GM20431 (cell line): ENCODE results near the gene CFAP61.
"Not testable (repeated sequence)": the region's sequence is repeated elsewhere in the genome, so short reads cannot be mapped to it uniquely, and the experiment has no call there.

Source experiments
- in situ Hi-C: fragments of 300-500 bp; cut with MseI, MboI; formaldehyde crosslinking; loops from one replicate; pipeline ENCODE4 v1.15.0; 2020; ENCODE audit warnings: low sequenced_read_pairs; ENCODE audit not compliant: unreplicated experiment

CFAP61 gene

GRCh38 chr20:20052074-20052970 is at the start of gene CFAP61, which contains the start of gene CRNKL1:
TSS of gene CFAP61 (plus strand) at chr20:20052532. CDS start at chr20:20056654, 4,122 bp downstream.
TSS of gene CRNKL1 (minus strand) at chr20:20052466. CDS start at chr20:20052342, 124 bp downstream.
- in situ Hi-C loops, result no loop called here

- in situ Hi-C loops, result no loop called here
Measured at GRCh38 chr20:20003031-20003954, 49.0 kb upstream of the CFAP61 start.

GRCh38 chr20:20003955-20004322 is 48.4 kb upstream of the CFAP61 start:
- in situ Hi-C loops, result not testable (repeated sequence)

GRCh38 chr20:20005342-20005741 is 47.0 kb upstream of the CFAP61 start:
- in situ Hi-C loops, result no loop called here

GRCh38 chr20:20009784-20010253 is 42.5 kb upstream of the CFAP61 start:
- in situ Hi-C loops, result no loop called here

GRCh38 chr20:20010639-20011500 is 41.5 kb upstream of the CFAP61 start:
- in situ Hi-C loops, result no loop called here

- in situ Hi-C loops, result no loop called here
Measured at GRCh38 chr20:20012541-20012940, 39.8 kb upstream of the CFAP61 start.

- in situ Hi-C loops, result no loop called here
Measured at GRCh38 chr20:20014659-20015058, 37.7 kb upstream of the CFAP61 start.

- in situ Hi-C loops, result no loop called here
Measured at GRCh38 chr20:20017001-20017843, 35.1 kb upstream of the CFAP61 start, which contains the start of gene NAA20. TSS of gene NAA20 (plus strand) at chr20:20017362. CDS start at chr20:20017397, 35 bp downstream.

GRCh38 chr20:20017844-20018185 is 34.5 kb upstream of the CFAP61 start:
- in situ Hi-C loops, result no loop called here

GRCh38 chr20:20018366-20018765 is 34.0 kb upstream of the CFAP61 start:
- in situ Hi-C loops, result no loop called here

GRCh38 chr20:20019123-20019522 is 33.2 kb upstream of the CFAP61 start:
- in situ Hi-C loops, result no loop called here

GRCh38 chr20:20020908-20021307 is 31.4 kb upstream of the CFAP61 start:
- in situ Hi-C loops, result no loop called here

GRCh38 chr20:20021835-20022234 is 30.5 kb upstream of the CFAP61 start:
- in situ Hi-C loops, result no loop called here

GRCh38 chr20:20022498-20022897 is 29.8 kb upstream of the CFAP61 start:
- in situ Hi-C loops, result no loop called here

- in situ Hi-C loops, result no loop called here
Measured at GRCh38 chr20:20023395-20023794, 28.9 kb upstream of the CFAP61 start.

GRCh38 chr20:20024942-20025341 is 27.4 kb upstream of the CFAP61 start:
- in situ Hi-C loops, result no loop called here

GRCh38 chr20:20027284-20027683 is 25.0 kb upstream of the CFAP61 start:
- in situ Hi-C loops, result no loop called here

- in situ Hi-C loops, result no loop called here
Measured at GRCh38 chr20:20031790-20032189, 20.5 kb upstream of the CFAP61 start.
